ENCODE data around the gene CXCR1. TPM values are rescaled to one million over a fixed set of nuclear protein-coding genes. Genes with fewer than 3 reads are reported as not detected.

Gene CXCR1
- total RNA-seq (not detected), polyA plus RNA-seq (under 1 TPM; 0.08 to 0.94 (median 0.46) TPM)

DNA sequence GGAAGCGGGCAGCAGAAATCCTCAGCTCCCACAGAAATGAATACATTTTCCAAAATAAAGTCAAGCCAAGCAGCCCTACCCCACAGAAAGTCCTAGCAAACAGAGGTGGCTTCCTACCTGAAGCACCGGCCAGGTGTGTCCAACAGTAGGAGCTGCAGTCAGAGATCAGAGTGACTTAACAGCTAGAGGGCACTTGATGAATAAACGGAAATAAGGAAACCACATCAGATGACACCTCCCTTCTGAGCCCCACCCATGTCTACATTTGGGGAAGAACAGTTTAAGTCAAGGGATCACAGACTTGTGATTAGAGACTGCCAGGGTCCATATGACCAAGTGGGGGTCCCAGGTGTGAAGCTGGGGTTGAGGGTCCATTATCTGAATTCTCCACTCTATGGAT lies at the start of gene CXCR1:
CXCR1 (minus strand) TSS at position 172 of the 400 bp plus-strand sequence. CDS start 1,751 bp downstream, outside the sequence.
- peak within 1 kb of the TSS; percentile 61 for H3K4me3 ChIP-seq (ENCODE audit: low read depth, low read length)
- peaks cover 29% of the 10 kb centered on the region for H3K27me3 Mint-ChIP-seq

DNA sequence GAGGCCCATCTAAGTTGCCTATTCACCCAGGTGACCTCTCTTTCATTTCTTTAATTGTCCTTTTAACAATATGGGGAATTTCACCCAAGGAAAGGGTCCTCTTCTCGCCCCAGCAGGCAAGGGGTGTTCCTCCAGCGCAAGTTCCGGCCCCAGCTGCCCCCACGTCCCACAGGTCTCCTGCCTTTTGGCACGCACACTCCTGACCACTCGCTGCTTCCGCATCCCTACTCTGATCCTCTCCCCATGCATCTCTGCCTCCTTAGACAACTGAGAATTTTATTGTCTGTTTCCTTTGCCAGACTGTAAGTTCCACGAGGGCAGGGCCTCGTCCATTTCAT lies 49.5 kb upstream of the CXCR1 start:
- ATAC-seq (ENCODE audit: low read depth in 2 of 2), result no peak
- Histone ChIP-seq H3K27me3 (ENCODE audit: control insufficient read depth, insufficient read depth, low read length) (no peaks in the 10 kb centered on the region), H3K4me3 (ENCODE audit: low read depth, low read length) (peak overlapping the region; percentile 92), H3K9me3 (ENCODE audit: control insufficient read depth in 2 of 2, low read length in 2 of 2) (no peaks in the 10 kb centered on the region), H3K36me3 (ENCODE audit: control insufficient read depth, insufficient read depth, low read length) (peaks cover 6% of the 10 kb centered on the region), H3K27ac (ENCODE audit: insufficient read depth, low read length, poor library complexity, severe bottlenecking) (peak overlapping the region; percentile 98), H3K4me1 (ENCODE audit: control insufficient read depth, insufficient read depth, low read length, poor library complexity, severe bottlenecking) (peaks cover 36% of the 10 kb centered on the region)
- Mint-ChIP-seq H3K27ac (peak overlapping the region; percentile 97 to 99 (median 98)), H3K36me3 (peaks cover 24% of the 10 kb centered on the region), H3K4me1 (peaks cover 23 to 41% (median 32%) of the 10 kb centered on the region in 4 donors), H3K27me3 (peaks cover 5% of the 10 kb centered on the region), H3K4me3 (peak overlapping the region; percentile 87 to 99 (median 90)), H3K9me3 (peaks cover 0 to 2% (median 0%) of the 10 kb centered on the region in 7 donors)
- DNase-seq, result no peak

More for the DNA sequence above, at the start of gene CXCR1:
- Histone ChIP-seq H3K9me3 (ENCODE audit: control insufficient read depth in 2 of 2, low read length in 2 of 2) (no peaks in the 10 kb centered on the region), H3K36me3 (ENCODE audit: control insufficient read depth, insufficient read depth, low read length) (no peaks in the 10 kb centered on the region), H3K27me3 (ENCODE audit: control insufficient read depth, insufficient read depth, low read length) (peaks cover 19% of the 10 kb centered on the region), H3K27ac (ENCODE audit: insufficient read depth, low read length, poor library complexity, severe bottlenecking) (no peak within 1 kb of the TSS), H3K4me1 (ENCODE audit: control insufficient read depth, insufficient read depth, low read length, poor library complexity, severe bottlenecking) (peaks cover 24% of the 10 kb centered on the region)
- H3K27ac Mint-ChIP-seq, result peak within 1 kb of the TSS; percentile 53 to 83 (median 60)
- H3K9me3 Mint-ChIP-seq, result peaks cover 0 to under 1% (median 0%) of the 10 kb centered on the region in 7 donors
- H3K4me3 Mint-ChIP-seq, result peak within 1 kb of the TSS in 3 of 4 donors; percentile 40 to 74 (median 72)
- no peaks in the 10 kb centered on the region for H3K36me3 Mint-ChIP-seq
- peak; percentile 95 to 98 for ATAC-seq (ENCODE audit: low read depth in 2 of 2)
- DNase-seq, result peak; percentile 12 to 90 (median 60)
- peaks cover 8 to 41% (median 19%) of the 10 kb centered on the region in 4 donors for H3K4me1 Mint-ChIP-seq

DNA sequence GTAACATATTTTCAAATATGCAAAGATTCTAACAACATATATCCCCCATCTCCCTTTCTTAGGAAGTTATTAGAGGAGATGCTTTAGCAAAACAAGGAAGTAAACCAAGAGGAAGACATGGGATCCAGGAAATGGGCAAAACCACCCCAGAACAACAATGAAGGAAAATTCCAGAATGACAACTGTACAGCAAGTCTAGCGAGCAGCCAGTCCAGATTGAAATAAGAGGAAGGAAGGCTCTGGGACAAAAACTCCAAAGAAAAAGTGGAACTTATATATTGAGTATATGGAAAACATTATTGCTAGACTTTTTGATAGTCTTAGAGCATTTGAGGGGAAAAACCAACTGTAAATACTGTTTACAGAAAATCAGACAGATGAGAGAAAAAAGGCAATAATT lies 47.4 kb upstream of the CXCR1 start:
- Mint-ChIP-seq H3K27ac (no peak overlapping the region), H3K9me3 (peaks cover 0 to 8% (median 4%) of the 10 kb centered on the region in 7 donors), H3K27me3 (peaks cover 12% of the 10 kb centered on the region), H3K4me3 (peak overlapping the region in 2 of 4 donors; percentile 80 to 89), H3K36me3 (peaks cover 14% of the 10 kb centered on the region), H3K4me1 (peaks cover 10 to 23% (median 16%) of the 10 kb centered on the region in 4 donors)
- ATAC-seq (ENCODE audit: low read depth in 2 of 2) (no peak), DNase-seq (no peak)
- no peaks in the 10 kb centered on the region for H3K27me3 ChIP-seq (ENCODE audit: control insufficient read depth, insufficient read depth, low read length)
- no peak overlapping the region for H3K4me3 ChIP-seq (ENCODE audit: low read depth, low read length)
- H3K4me1 ChIP-seq (ENCODE audit: control insufficient read depth, insufficient read depth, low read length, poor library complexity, severe bottlenecking), result peaks cover 14% of the 10 kb centered on the region
- H3K27ac ChIP-seq (ENCODE audit: insufficient read depth, low read length, poor library complexity, severe bottlenecking), result no peak overlapping the region
- no peaks in the 10 kb centered on the region for H3K36me3 ChIP-seq (ENCODE audit: control insufficient read depth, insufficient read depth, low read length)
- peaks cover 5% of the 10 kb centered on the region in 2 experiments for H3K9me3 ChIP-seq (ENCODE audit: control insufficient read depth in 2 of 2, low read length in 2 of 2)

DNA sequence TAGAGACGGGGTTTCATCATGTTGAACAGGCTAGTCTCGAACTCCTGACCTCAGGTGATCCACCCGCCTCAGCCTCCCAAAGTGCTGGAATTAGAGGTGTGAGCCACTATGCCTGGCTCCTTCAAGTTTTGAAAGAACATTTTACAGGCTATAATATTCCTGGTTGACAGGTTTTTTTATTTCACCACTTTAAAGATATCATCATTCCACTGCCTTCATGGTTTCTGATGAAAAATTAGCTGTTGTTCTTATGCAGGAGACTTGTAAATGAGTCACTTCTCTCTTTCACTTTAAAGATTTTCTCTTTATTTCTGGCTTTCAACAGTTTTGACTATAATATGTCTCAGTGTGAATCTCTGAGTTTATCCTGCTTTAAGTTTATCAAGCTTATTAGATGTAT lies 42.3 kb upstream of the CXCR1 start:
- H3K9me3 ChIP-seq (ENCODE audit: control insufficient read depth in 2 of 2, low read length in 2 of 2), result peaks cover 5 to 8% of the 10 kb centered on the region in 2 experiments
- no peaks in the 10 kb centered on the region for H3K4me1 ChIP-seq (ENCODE audit: control insufficient read depth, insufficient read depth, low read length, poor library complexity, severe bottlenecking)
- H3K27ac ChIP-seq (ENCODE audit: insufficient read depth, low read length, poor library complexity, severe bottlenecking), result no peak overlapping the region
- Mint-ChIP-seq H3K27ac (peak overlapping the region in 1 of 3 donors; percentile 32), H3K4me1 (peaks cover 0 to 6% (median 2%) of the 10 kb centered on the region in 4 donors), H3K4me3 (no peak overlapping the region), H3K36me3 (peaks cover 7% of the 10 kb centered on the region), H3K27me3 (peaks cover 17% of the 10 kb centered on the region), H3K9me3 (peaks cover 0 to 8% (median 4%) of the 10 kb centered on the region in 7 donors)
- DNase-seq (no peak), ATAC-seq (ENCODE audit: low read depth in 2 of 2) (no peak)
- H3K36me3 ChIP-seq (ENCODE audit: control insufficient read depth, insufficient read depth, low read length), result no peaks in the 10 kb centered on the region
- H3K4me3 ChIP-seq (ENCODE audit: low read depth, low read length), result no peak overlapping the region
- no peaks in the 10 kb centered on the region for H3K27me3 ChIP-seq (ENCODE audit: control insufficient read depth, insufficient read depth, low read length)

DNA sequence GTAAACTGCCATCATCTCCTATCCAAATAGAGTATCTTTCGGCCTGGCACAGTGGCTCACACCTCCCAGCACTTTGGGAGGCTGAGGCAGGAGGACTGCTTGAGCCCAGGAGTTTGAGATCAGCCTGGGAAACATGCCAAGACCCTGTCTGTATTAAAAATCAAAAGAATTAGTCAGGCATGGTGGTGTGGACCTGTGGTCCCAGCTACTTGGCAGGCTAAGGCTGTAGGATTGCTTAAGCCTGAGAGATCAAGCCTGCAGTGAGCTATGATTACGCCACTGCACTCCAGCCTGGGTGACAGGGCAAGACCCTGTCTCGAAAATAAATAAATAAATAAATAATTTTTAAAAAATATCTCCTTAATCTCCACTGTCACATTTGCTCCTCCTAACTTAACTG lies 35.5 kb upstream of the CXCR1 start:
- Mint-ChIP-seq H3K4me3 (no peak overlapping the region), H3K36me3 (no peaks in the 10 kb centered on the region), H3K27ac (no peak overlapping the region), H3K9me3 (peaks cover 0 to 6% (median 0%) of the 10 kb centered on the region in 7 donors), H3K4me1 (no peaks in the 10 kb centered on the region), H3K27me3 (peaks cover 32% of the 10 kb centered on the region)
- Histone ChIP-seq H3K36me3 (ENCODE audit: control insufficient read depth, insufficient read depth, low read length) (no peaks in the 10 kb centered on the region), H3K9me3 (ENCODE audit: control insufficient read depth in 2 of 2, low read length in 2 of 2) (no peaks in the 10 kb centered on the region), H3K4me3 (ENCODE audit: low read depth, low read length) (no peak overlapping the region), H3K4me1 (ENCODE audit: control insufficient read depth, insufficient read depth, low read length, poor library complexity, severe bottlenecking) (no peaks in the 10 kb centered on the region), H3K27ac (ENCODE audit: insufficient read depth, low read length, poor library complexity, severe bottlenecking) (no peak overlapping the region), H3K27me3 (ENCODE audit: control insufficient read depth, insufficient read depth, low read length) (peaks cover 6% of the 10 kb centered on the region)
- DNase-seq (no peak), ATAC-seq (ENCODE audit: low read depth in 2 of 2) (no peak)

DNA sequence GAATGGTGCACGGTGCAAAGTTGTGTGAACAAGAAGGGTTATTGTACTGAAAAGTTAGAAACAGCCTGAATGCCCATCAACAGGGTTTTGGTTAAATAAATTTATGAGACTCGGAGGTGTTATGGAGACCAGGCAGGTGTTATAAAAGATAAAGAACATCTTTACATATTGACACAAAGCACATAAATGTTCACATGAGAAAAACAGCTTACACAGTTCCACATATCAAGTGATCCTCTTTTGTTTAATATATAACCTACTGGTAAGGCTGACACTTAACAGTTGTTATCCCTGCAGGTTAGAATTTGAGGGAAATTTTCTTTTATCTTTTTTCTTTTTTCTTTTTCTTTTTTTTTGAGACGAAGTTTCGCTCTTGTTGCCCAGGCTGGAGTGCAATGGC lies 30.2 kb upstream of the CXCR1 start:
- H3K4me3 Mint-ChIP-seq, result no peak overlapping the region
- Histone ChIP-seq H3K36me3 (ENCODE audit: control insufficient read depth, insufficient read depth, low read length) (no peaks in the 10 kb centered on the region), H3K4me1 (ENCODE audit: control insufficient read depth, insufficient read depth, low read length, poor library complexity, severe bottlenecking) (no peaks in the 10 kb centered on the region), H3K4me3 (ENCODE audit: low read depth, low read length) (no peak overlapping the region), H3K9me3 (ENCODE audit: control insufficient read depth in 2 of 2, low read length in 2 of 2) (no peaks in the 10 kb centered on the region), H3K27ac (ENCODE audit: insufficient read depth, low read length, poor library complexity, severe bottlenecking) (no peak overlapping the region), H3K27me3 (ENCODE audit: control insufficient read depth, insufficient read depth, low read length) (peaks cover 6% of the 10 kb centered on the region)
- DNase-seq (no peak), ATAC-seq (ENCODE audit: low read depth in 2 of 2) (no peak)
- peaks cover 0 to 6% (median 0%) of the 10 kb centered on the region in 7 donors for H3K9me3 Mint-ChIP-seq
- H3K36me3 Mint-ChIP-seq, result no peaks in the 10 kb centered on the region
- H3K4me1 Mint-ChIP-seq, result no peaks in the 10 kb centered on the region
- peaks cover 43% of the 10 kb centered on the region for H3K27me3 Mint-ChIP-seq
- no peak overlapping the region for H3K27ac Mint-ChIP-seq

DNA sequence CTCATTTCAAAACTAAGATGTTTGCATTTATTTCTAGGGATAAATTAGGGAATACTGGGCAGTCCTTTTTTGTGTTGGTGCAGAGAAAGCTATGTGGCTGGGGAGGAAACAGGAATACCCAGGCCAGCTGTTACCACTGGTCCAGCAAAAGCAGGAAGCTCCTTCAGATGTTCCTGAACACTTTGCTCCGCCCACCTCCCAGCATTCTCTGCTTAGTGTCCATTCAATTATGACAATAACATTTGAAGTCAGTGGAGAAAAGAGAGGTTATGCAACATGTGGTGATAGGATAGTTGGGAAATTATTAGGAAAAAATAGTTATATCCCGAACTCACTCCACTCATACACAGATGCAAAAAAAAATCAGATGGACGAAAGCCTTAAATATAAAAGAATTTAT lies 28.1 kb upstream of the CXCR1 start:
- Mint-ChIP-seq H3K9me3 (peaks cover 0 to 3% (median 0%) of the 10 kb centered on the region in 7 donors), H3K27ac (peak overlapping the region in 1 of 3 donors; percentile 49), H3K4me3 (no peak overlapping the region), H3K27me3 (peaks cover 32% of the 10 kb centered on the region), H3K36me3 (no peaks in the 10 kb centered on the region), H3K4me1 (no peaks in the 10 kb centered on the region)
- no peak for DNase-seq
- no peaks in the 10 kb centered on the region for H3K36me3 ChIP-seq (ENCODE audit: control insufficient read depth, insufficient read depth, low read length)
- H3K4me1 ChIP-seq (ENCODE audit: control insufficient read depth, insufficient read depth, low read length, poor library complexity, severe bottlenecking), result no peaks in the 10 kb centered on the region
- H3K27me3 ChIP-seq (ENCODE audit: control insufficient read depth, insufficient read depth, low read length), result peaks cover 6% of the 10 kb centered on the region
- no peak for ATAC-seq (ENCODE audit: low read depth in 2 of 2)
- no peaks in the 10 kb centered on the region for H3K9me3 ChIP-seq (ENCODE audit: control insufficient read depth in 2 of 2, low read length in 2 of 2)
- H3K27ac ChIP-seq (ENCODE audit: insufficient read depth, low read length, poor library complexity, severe bottlenecking), result no peak overlapping the region
- no peak overlapping the region for H3K4me3 ChIP-seq (ENCODE audit: low read depth, low read length)

DNA sequence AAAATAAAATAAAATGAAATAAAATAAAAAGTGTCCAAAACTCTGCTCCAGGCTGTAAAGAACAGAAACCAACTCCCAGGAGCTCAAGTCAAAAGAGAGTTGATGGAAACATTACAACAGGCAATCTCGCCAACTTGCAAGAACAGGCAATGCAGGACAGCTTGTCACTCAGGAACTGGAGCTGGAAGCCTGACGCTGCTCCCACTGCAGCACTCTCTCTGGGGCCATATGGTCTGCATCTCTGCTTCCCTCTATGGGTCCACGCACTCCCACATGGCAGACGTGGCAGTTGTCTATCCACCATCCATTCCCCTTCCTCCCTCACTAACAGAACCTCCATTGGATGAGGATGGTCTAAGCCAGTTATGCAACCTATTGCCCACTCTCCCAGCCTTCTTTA lies 26.9 kb upstream of the CXCR1 start:
- Mint-ChIP-seq H3K9me3 (no peaks in the 10 kb centered on the region), H3K27me3 (peaks cover 26% of the 10 kb centered on the region), H3K27ac (no peak overlapping the region), H3K4me3 (no peak overlapping the region), H3K36me3 (no peaks in the 10 kb centered on the region), H3K4me1 (no peaks in the 10 kb centered on the region)
- Histone ChIP-seq H3K9me3 (ENCODE audit: control insufficient read depth in 2 of 2, low read length in 2 of 2) (no peaks in the 10 kb centered on the region), H3K4me3 (ENCODE audit: low read depth, low read length) (no peak overlapping the region), H3K27ac (ENCODE audit: insufficient read depth, low read length, poor library complexity, severe bottlenecking) (no peak overlapping the region), H3K27me3 (ENCODE audit: control insufficient read depth, insufficient read depth, low read length) (peaks cover 2% of the 10 kb centered on the region), H3K4me1 (ENCODE audit: control insufficient read depth, insufficient read depth, low read length, poor library complexity, severe bottlenecking) (no peaks in the 10 kb centered on the region), H3K36me3 (ENCODE audit: control insufficient read depth, insufficient read depth, low read length) (no peaks in the 10 kb centered on the region)
- ATAC-seq (ENCODE audit: low read depth in 2 of 2) (no peak), DNase-seq (no peak)
